Right atrium auricular region (tissue), 2 donors: ENCODE data around the gene IFIH1. TPM values are rescaled to one million over a fixed set of nuclear protein-coding genes. Genes with fewer than 3 reads are reported as not detected.
A peak's percentile ranks its signal among the peaks of the same experiment; 100 is the strongest.

Experiments
- DNase-seq: peaks from one replicate; pipeline ENCODE4 v3.0.0-alpha.2; 2019; ENCODE audit warnings: low spot score
- H3K27ac ChIP-seq, 2 donors: fragments of 200-600 bp; sonication (generic); 1 replicate in 1 of 2; 2 replicates in 1 of 2; pipeline ENCODE4 v1.5.1; 2016 to 2019
- H3K27me3 ChIP-seq, 2 donors: fragments of 200-600 bp; sonication (generic); one replicate each; pipeline versions ENCODE4 v1.5.1 to v1.6.0; 2017 to 2019
- H3K36me3 ChIP-seq: fragments of 200-600 bp; sonication (generic); one replicate; pipeline ENCODE4 v1.5.1; 2016
- H3K4me1 ChIP-seq, 2 donors: fragments of 200-600 bp; sonication (generic); one replicate each; pipeline versions ENCODE4 v1.5.1 to v1.6.0; 2017 to 2019
- H3K4me3 ChIP-seq, 2 donors: fragments of 200-600 bp; sonication (generic); 1 replicate in 1 of 2; 2 replicates in 1 of 2; pipeline ENCODE4 v1.5.1; 2017 to 2019; ENCODE audit warnings: mild to moderate bottlenecking in 1 of 2, moderate library complexity in 1 of 2
- H3K9me3 ChIP-seq, 2 donors: fragments of 200-600 bp; sonication (generic); one replicate each; pipeline ENCODE4 v1.5.1; 2019
- CTCF ChIP-seq, 2 donors: fragments of 200-600 bp; sonication (generic); IDR thresholded peaks; one replicate each; pipeline ENCODE4 v1.5.1; 2019; ENCODE audit warnings: antibody characterized with exemption in 2 of 2
- total RNA-seq, 2 donors: library from RNA; depleted of rRNA; stranded (reverse); fragments of >200 nt; gene quantifications; one replicate each; pipeline ENCODE4 v1.1.0, GENCODE V29; 2016

IFIH1 gene
- total RNA-seq, 2 donors from 2014 or later: 4.1 to 6.6 TPM

- H3K9me3 ChIP-seq: no peaks in the 10 kb centered on the region
- H3K27ac ChIP-seq: no peak overlapping the region
- TF ChIP-seq CTCF (IDR thresholded peaks at IDR 0.05): no peak
- H3K36me3 ChIP-seq: no peaks in the 10 kb centered on the region
- no peaks in the 10 kb centered on the region for H3K27me3 ChIP-seq
- no peak for DNase-seq
- peaks cover 0 to 5% of the 10 kb centered on the region in 2 donors for H3K4me1 ChIP-seq
- no peak overlapping the region for H3K4me3 ChIP-seq
These were observed 24.4 kb upstream of the IFIH1 start for GRCh38 chr2:162342841-162343240.

- H3K27ac ChIP-seq: no peak overlapping the region
- no peaks in the 10 kb centered on the region for H3K27me3 ChIP-seq
- no peaks in the 10 kb centered on the region for H3K36me3 ChIP-seq
- no peak for TF ChIP-seq CTCF (IDR thresholded peaks at IDR 0.05)
- DNase-seq: no peak
- H3K9me3 ChIP-seq: no peaks in the 10 kb centered on the region
- no peak overlapping the region for H3K4me3 ChIP-seq
- peaks cover 0 to 5% of the 10 kb centered on the region in 2 donors for H3K4me1 ChIP-seq
These were observed 23.8 kb upstream of the IFIH1 start for GRCh38 chr2:162342321-162342720.

DNA sequence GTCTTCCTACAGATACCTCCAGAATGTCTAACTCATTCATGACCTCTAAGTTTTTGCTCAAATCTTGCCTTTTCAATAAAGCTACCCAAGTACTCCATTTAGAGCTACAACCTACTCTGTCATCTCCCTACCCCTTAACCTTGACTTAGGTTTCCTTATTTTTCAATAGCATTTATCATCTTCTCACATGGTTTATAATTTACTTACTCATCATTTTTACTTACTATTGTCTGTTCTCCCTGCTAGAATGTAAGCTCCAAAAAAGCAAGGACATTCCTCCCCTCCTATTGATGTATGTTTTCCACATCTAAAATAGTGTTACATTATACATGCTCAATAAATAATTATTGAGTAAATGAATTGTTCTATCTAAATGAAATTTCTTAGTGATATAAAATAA is 22.3 kb upstream of the IFIH1 start:
- TF ChIP-seq CTCF (IDR thresholded peaks at IDR 0.05): no peak
- peaks cover 0 to 5% of the 10 kb centered on the region in 2 donors for H3K4me1 ChIP-seq
- no peak for DNase-seq
- H3K27ac ChIP-seq: no peak overlapping the region
- no peaks in the 10 kb centered on the region for H3K36me3 ChIP-seq
- H3K9me3 ChIP-seq: no peaks in the 10 kb centered on the region
- H3K27me3 ChIP-seq: no peaks in the 10 kb centered on the region
- H3K4me3 ChIP-seq: no peak overlapping the region

DNA sequence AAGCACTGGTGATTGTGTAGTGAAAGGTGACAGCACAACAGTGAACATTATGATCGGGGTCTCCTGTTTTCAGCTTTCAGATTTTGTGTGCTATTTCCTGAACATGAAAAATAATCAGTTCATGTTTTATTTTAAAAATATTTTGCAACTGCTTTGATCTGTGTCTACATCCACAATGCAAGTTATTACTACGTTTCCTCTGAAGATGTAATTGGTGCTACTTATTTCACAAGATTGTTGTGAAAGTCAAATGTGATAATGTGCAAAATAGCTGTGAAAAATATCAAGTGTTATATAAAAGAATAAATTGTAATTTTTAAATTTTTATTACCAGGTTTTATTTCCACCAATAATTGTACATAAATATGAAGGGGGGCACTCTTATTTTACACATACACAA is 19.4 kb upstream of the IFIH1 start:
- no peaks in the 10 kb centered on the region for H3K4me1 ChIP-seq
- H3K4me3 ChIP-seq: no peak overlapping the region
- no peaks in the 10 kb centered on the region for H3K27me3 ChIP-seq
- no peak for TF ChIP-seq CTCF (IDR thresholded peaks at IDR 0.05)
- no peak for DNase-seq
- no peak overlapping the region for H3K27ac ChIP-seq
- no peaks in the 10 kb centered on the region for H3K9me3 ChIP-seq
- H3K36me3 ChIP-seq: no peaks in the 10 kb centered on the region

DNA sequence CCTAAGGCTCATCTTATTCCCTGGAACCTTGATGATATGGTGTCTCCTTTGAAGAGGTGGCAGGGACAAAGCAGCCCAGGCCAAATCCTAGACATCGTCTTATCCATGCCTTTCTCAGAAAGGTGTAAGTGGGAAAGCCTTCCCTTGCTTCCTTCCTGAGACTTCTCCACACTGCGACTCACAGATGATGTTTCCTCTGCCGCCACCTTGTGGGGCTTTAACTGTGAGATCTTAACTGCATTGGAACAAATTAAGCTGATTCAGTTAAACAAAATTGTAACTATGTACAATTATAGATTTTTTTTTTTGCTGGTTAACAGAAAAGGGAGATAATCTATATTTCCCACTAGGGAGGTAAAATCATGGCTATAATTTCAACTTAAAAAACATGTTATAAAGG is 15.5 kb upstream of the IFIH1 start:
- no peaks in the 10 kb centered on the region for H3K9me3 ChIP-seq
- no peak overlapping the region for H3K4me3 ChIP-seq
- H3K27me3 ChIP-seq: no peaks in the 10 kb centered on the region
- no peaks in the 10 kb centered on the region for H3K4me1 ChIP-seq
- H3K36me3 ChIP-seq: no peaks in the 10 kb centered on the region
- DNase-seq: no peak
- TF ChIP-seq CTCF (IDR thresholded peaks at IDR 0.05): peak in 1 of 2 donors; percentile 38
- H3K27ac ChIP-seq: no peak overlapping the region

DNA sequence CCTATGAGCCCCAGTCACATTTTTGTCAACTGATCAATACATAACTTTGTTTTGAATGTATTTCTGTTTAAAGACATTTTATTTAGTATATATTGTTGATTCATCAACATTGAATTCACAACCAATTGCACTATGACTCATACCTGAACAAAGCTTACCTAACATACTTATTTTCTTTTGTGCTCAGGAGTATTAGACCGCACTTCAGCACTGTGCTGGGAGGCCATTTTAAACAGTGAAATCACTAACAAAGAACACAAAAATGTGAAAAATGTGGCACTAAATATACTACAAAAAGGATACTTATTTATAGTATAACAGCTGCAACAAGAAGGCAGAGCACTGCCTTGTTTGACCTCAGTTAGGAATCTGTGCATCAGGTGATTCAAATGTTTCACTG is 12.4 kb upstream of the IFIH1 start:
- no peak for DNase-seq
- H3K4me3 ChIP-seq: no peak overlapping the region
- H3K27me3 ChIP-seq: no peaks in the 10 kb centered on the region
- no peak for TF ChIP-seq CTCF (IDR thresholded peaks at IDR 0.05)
- H3K36me3 ChIP-seq: no peaks in the 10 kb centered on the region
- no peaks in the 10 kb centered on the region for H3K9me3 ChIP-seq
- no peaks in the 10 kb centered on the region for H3K4me1 ChIP-seq
- H3K27ac ChIP-seq: no peak overlapping the region
